Loucy (cell line): ENCODE measurements around the gene EPAS1.

ENCODE experiments used
- H2AFZ ChIP-seq: fragments of 200-600 bp; sonication (generic); 2 replicates; pipeline ENCODE4 v1.6.0; 2016; ENCODE audit warnings: antibody characterized with exemption, mild to moderate bottlenecking, low read length, moderate library complexity
- H3F3A ChIP-seq: fragments of 200-600 bp; 2 replicates; pipeline ENCODE4 v1.6.0; 2016; ENCODE audit warnings: antibody characterized with exemption, low read depth, mild to moderate bottlenecking
- H3K27me3 ChIP-seq: fragments of 200-600 bp; sonication (generic); 2 replicates; pipeline ENCODE4 v1.6.1; 2014; ENCODE audit warnings: low read length, mild to moderate bottlenecking; ENCODE audit not compliant: insufficient read depth, poor library complexity, severe bottlenecking
- H3K36me3 ChIP-seq: fragments of 200-600 bp; sonication (generic); 2 replicates; pipeline ENCODE4 v1.6.1; 2016; ENCODE audit warnings: low read length; ENCODE audit not compliant: insufficient read depth
- H3K4me1 ChIP-seq: fragments of 200-600 bp; sonication (generic); 2 replicates; pipeline ENCODE4 v1.5.1; 2014; ENCODE audit warnings: low read length, mild to moderate bottlenecking; ENCODE audit not compliant: insufficient read depth, poor library complexity, severe bottlenecking
- H3K4me2 ChIP-seq: fragments of 200-600 bp; sonication (generic); 2 replicates; pipeline ENCODE4 v1.6.0; 2014; ENCODE audit warnings: antibody characterized with exemption, low read length, low read depth, mild to moderate bottlenecking; ENCODE audit not compliant: poor library complexity, severe bottlenecking
- H3K4me3 ChIP-seq: fragments of 200-600 bp; sonication (generic); 2 replicates; pipeline ENCODE4 v1.5.1; 2014; ENCODE audit warnings: low read length, mild to moderate bottlenecking, mixed read lengths; ENCODE audit not compliant: poor library complexity, severe bottlenecking
- H3K79me2 ChIP-seq: fragments of 200-600 bp; sonication (generic); 2 replicates; pipeline ENCODE4 v1.6.1; 2014; ENCODE audit warnings: low read length; ENCODE audit not compliant: insufficient read depth
- H3K9ac ChIP-seq: fragments of 200-600 bp; sonication (generic); 2 replicates; pipeline ENCODE4 v1.6.0; 2014; ENCODE audit warnings: mild to moderate bottlenecking, low read depth, low read length, moderate library complexity; ENCODE audit not compliant: poor library complexity, severe bottlenecking
- H3K9me2 ChIP-seq: fragments of 200-600 bp; sonication (generic); replicated peaks from 2 replicates; pipeline ENCODE4 v1.6.1; 2016; ENCODE audit warnings: low read depth, low read length, mixed read lengths
- H3K9me3 ChIP-seq: fragments of 200-600 bp; sonication (generic); 2 replicates; pipeline ENCODE4 v1.6.1; 2014; ENCODE audit warnings: mild to moderate bottlenecking, antibody characterized with exemption, low read length, low read depth; ENCODE audit not compliant: insufficient read depth
- H4K20me1 ChIP-seq: fragments of 200-600 bp; sonication (generic); 2 replicates; pipeline ENCODE4 v1.6.0; 2014; ENCODE audit warnings: antibody characterized with exemption, low read length, mild to moderate bottlenecking; ENCODE audit not compliant: insufficient read depth, poor library complexity, severe bottlenecking
- CTCF ChIP-seq: fragments of 200-600 bp; sonication (generic); conservative IDR thresholded peaks from 2 replicates; pipeline ENCODE4 v1.5.1; 2014; ENCODE audit warnings: mild to moderate bottlenecking, antibody characterized with exemption, low read length
- EZH2phosphoT487 ChIP-seq: fragments of 200-600 bp; IDR thresholded peaks from 2 replicates; pipeline ENCODE4 v1.6.1; 2018; ENCODE audit warnings: antibody characterized with exemption, mild to moderate bottlenecking, moderate library complexity, borderline replicate concordance

The EPAS1 gene

GRCh38 chr2:46363535-46364170 lies 66.4 kb downstream of the EPAS1 start:
- Histone ChIP-seq H3K9me2 (no peaks in the 10 kb centered on the region), H3K36me3 (peaks cover 1% of the 10 kb centered on the region; the same call in 1 of the 2 replicates), H3K4me3 (no peak overlapping the region), H3K4me1 (peaks cover 44% of the 10 kb centered on the region), H2AFZ (no peak overlapping the region), H3K27me3 (no peaks in the 10 kb centered on the region), H3F3A (peaks cover 12% of the 10 kb centered on the region; the same call in 1 of the 2 replicates), H3K9me3 (no peaks in the 10 kb centered on the region), H4K20me1 (no peaks in the 10 kb centered on the region), H3K9ac (no peak overlapping the region), H3K4me2 (peak overlapping the region; percentile 23), H3K79me2 (no peaks in the 10 kb centered on the region)
- TF ChIP-seq EZH2phosphoT487 = no peak
- no peak for TF ChIP-seq CTCF

GRCh38 chr2:46364797-46365457 lies 67.7 kb downstream of the EPAS1 start:
- peaks cover 7% of the 10 kb centered on the region; the same call in 1 of the 2 replicates for H3K36me3 ChIP-seq
- TF ChIP-seq EZH2phosphoT487 (no peak), CTCF (peak; percentile 99)

GRCh38 chr2:46365913-46366667 lies 68.9 kb downstream of the EPAS1 start:
- no peaks in the 10 kb centered on the region for H3K79me2 ChIP-seq

More at GRCh38 chr2:46364797-46365457, 67.7 kb downstream of the EPAS1 start:
- no peak overlapping the region for H2AFZ ChIP-seq
- peaks cover 44% of the 10 kb centered on the region for H3K4me1 ChIP-seq
- H3K4me2 ChIP-seq = no peak overlapping the region
- no peaks in the 10 kb centered on the region for H3K79me2 ChIP-seq
- H3K9ac ChIP-seq = no peak overlapping the region
- H3K4me3 ChIP-seq = no peak overlapping the region
- no peaks in the 10 kb centered on the region for H3K9me2 ChIP-seq
- H3F3A ChIP-seq = peaks cover 12% of the 10 kb centered on the region; the same call in 1 of the 2 replicates
- no peaks in the 10 kb centered on the region for H4K20me1 ChIP-seq
- H3K27me3 ChIP-seq = no peaks in the 10 kb centered on the region
- H3K9me3 ChIP-seq = no peaks in the 10 kb centered on the region

More at GRCh38 chr2:46365913-46366667, 68.9 kb downstream of the EPAS1 start:
- Histone ChIP-seq H3K9me2 (no peaks in the 10 kb centered on the region), H3K9me3 (no peaks in the 10 kb centered on the region), H3K27me3 (no peaks in the 10 kb centered on the region), H3F3A (peaks cover 12% of the 10 kb centered on the region; the same call in 1 of the 2 replicates), H3K36me3 (peaks cover 19% of the 10 kb centered on the region; the same call in 1 of the 2 replicates), H4K20me1 (no peaks in the 10 kb centered on the region), H3K4me3 (no peak overlapping the region), H3K9ac (no peak overlapping the region), H2AFZ (no peak overlapping the region), H3K4me1 (peaks cover 36% of the 10 kb centered on the region), H3K4me2 (no peak overlapping the region)
- TF ChIP-seq CTCF (peak; percentile 81), EZH2phosphoT487 (no peak)
